Stimulated activated CD8-positive, alpha-beta memory T cell treated with anti-CD3 and anti-CD28 coated beads, Interleukin-4, amount 100 ng/mL, for 48 hours (primary cell): ENCODE data around the gene ADISSP.

Experiments
- DNase-seq: peaks from one replicate; pipeline ENCODE4 v3.0.0-alpha.2; 2020

ADISSP gene

GRCh38 chr20:3767427-3768341 is at the start of gene ADISSP:
TSS of gene ADISSP (minus strand) at chr20:3767753. CDS start at chr20:3760100, 7,653 bp downstream.
- DNase-seq: peak; percentile 98

GRCh38 chr20:3815703-3816315 is 48.3 kb upstream of the ADISSP start:
- peak; percentile 60 for DNase-seq

GRCh38 chr20:3814928-3815495 is 47.5 kb upstream of the ADISSP start:
- no peak for DNase-seq

GRCh38 chr20:3813848-3814581 is 46.5 kb upstream of the ADISSP start:
- DNase-seq: peak; percentile 63

- no peak for DNase-seq
Observed at GRCh38 chr20:3812975-3813847, 45.7 kb upstream of the ADISSP start.

- DNase-seq: no peak
Observed at GRCh38 chr20:3812259-3812681, 44.7 kb upstream of the ADISSP start.

- DNase-seq: peak; percentile 93
Observed at GRCh38 chr20:3811467-3812258, 44.1 kb upstream of the ADISSP start.

GRCh38 chr20:3808544-3808943 is 41.0 kb upstream of the ADISSP start:
- no peak for DNase-seq

GRCh38 chr20:3804781-3805180 is 37.2 kb upstream of the ADISSP start:
- DNase-seq: no peak

- no peak for DNase-seq
Observed at GRCh38 chr20:3804254-3804751, 36.8 kb upstream of the ADISSP start.

- DNase-seq: no peak
Observed at GRCh38 chr20:3803854-3804253, 36.3 kb upstream of the ADISSP start.

- DNase-seq: no peak
Observed at GRCh38 chr20:3803289-3803688, 35.7 kb upstream of the ADISSP start.

GRCh38 chr20:3802524-3803239 is 35.1 kb upstream of the ADISSP start:
- DNase-seq: no peak

DNA sequence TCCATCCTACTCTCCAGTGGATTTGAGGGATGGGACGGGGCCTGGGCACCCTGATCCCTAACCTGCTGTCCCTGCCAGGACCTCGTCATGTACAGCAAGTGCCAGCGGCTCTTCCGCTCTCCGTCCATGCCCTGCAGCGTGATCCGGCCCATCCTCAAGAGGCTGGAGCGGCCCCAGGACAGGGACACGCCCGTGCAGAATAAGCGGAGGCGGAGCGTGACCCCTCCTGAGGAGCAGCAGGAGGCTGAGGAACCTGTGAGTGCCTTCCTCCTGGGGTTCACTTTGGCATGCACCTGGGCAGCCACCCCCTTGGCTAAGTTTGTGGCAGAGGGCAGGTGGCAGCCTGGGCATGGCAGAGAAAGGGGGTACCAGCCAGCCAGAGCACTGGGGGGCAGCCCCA is 34.3 kb upstream of the ADISSP start:
- DNase-seq: no peak

DNA sequence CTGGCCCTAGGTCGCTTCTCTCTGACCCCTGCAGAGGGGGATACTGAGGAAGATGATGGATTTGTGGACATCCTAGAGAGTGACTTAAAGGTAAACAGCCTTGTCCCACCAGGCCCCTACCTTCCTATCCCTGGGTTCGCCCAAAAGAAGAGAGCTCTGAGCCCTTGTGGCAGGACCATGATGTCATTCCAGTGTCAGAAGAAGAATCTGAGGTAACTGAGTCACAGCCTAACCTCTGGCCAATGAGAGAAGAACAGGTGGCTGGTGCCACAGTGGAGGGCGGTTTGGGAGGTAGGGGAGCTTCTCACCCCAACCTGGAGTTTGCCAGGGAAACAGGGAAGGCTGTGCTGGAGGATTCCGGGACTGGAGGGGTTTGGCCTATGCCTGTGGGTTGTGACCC is 33.7 kb upstream of the ADISSP start:
- DNase-seq: no peak

GRCh38 chr20:3800878-3801260 is 33.3 kb upstream of the ADISSP start:
- DNase-seq: no peak

GRCh38 chr20:3800256-3800877 is 32.8 kb upstream of the ADISSP start:
- DNase-seq: no peak

DNA sequence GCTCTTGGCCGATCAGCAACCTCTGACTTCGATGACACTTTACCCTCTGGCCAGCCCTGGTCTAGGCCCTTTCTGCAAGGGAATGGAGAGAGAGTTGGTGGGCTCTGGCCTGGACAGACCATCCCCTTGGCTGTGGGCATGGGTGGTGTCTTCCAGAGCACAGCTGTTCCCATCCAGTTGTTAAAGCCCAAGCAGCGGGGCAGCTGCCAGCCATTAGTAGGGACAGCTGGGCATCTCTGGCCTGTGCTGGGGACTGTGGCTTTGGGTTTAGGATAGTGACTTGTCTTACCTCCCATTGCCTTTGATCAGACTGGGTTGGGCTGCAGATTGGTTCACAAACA is 31.3 kb upstream of the ADISSP start:
- DNase-seq: no peak

DNA sequence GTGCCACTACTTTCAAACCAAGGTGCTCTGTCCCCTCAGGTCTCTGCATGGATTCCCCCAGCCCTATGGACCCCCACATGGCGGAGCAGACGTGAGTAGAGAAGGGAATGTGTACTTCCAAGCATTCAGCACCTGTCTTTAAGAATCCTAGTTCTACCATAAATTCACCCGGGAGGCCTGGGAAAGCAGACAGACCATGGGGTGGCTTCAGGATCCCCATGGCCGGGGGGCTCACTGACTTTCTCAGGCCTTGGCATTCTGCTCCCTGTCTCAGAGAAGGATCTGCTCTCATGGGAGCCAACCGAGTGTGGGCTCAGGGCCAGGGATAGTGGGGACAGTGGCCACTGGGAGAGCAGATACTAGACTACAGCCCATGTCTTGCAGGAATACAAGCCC is 30.8 kb upstream of the ADISSP start:
- DNase-seq: no peak
